CD4-positive, alpha-beta T cell treated with Interleukin-1 beta for 1 hour (primary cell): ENCODE results near the gene SLCO4A1.

Source experiments
- DNase-seq, 2 donors: peaks; one replicate each; pipeline ENCODE4 v3.0.0-alpha.2; 2020 to 2022

The SLCO4A1 gene

DNA sequence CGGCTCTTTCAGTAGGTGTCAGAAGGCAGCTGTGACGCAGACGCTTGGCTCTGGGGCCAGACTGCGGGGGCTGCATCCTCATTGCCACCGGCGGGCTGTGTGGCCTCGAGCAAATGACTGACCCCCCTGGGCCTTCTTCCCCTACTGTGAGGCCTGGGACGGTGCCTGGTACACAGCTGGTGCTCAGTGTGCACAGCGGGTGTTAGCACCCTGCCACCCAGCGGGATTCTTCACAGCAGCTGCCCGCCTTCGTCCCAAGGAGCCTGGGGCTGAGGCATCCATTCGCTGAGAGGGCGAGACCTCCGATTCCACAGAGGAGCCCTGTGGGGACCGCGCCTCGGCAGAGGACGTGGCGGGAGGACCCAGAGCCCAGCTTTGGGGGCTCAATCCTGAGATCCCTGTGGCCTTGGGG, 10.6 kb downstream of the SLCO4A1 start:
- DNase-seq: no peak

DNA sequence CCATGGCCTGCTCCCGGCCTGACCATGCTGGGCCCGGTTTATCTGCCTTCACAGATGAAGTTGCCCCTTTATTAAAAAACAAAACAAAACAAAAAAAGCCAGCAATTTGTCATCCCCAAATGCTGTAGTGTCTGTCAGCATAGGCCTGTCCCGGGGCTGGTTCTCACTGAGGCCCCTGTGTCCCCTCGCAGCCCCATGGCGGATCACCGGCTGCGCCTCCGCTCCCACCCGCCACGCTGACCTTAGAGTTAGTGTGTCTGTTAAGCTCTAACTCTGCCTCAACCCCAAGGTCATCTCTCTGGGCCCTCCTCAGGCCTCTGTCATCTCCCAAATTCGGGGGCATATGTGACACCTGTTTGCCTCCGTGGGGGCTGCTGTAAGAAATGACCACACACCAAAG, 11.1 kb downstream of the SLCO4A1 start:
- no peak for DNase-seq

DNA sequence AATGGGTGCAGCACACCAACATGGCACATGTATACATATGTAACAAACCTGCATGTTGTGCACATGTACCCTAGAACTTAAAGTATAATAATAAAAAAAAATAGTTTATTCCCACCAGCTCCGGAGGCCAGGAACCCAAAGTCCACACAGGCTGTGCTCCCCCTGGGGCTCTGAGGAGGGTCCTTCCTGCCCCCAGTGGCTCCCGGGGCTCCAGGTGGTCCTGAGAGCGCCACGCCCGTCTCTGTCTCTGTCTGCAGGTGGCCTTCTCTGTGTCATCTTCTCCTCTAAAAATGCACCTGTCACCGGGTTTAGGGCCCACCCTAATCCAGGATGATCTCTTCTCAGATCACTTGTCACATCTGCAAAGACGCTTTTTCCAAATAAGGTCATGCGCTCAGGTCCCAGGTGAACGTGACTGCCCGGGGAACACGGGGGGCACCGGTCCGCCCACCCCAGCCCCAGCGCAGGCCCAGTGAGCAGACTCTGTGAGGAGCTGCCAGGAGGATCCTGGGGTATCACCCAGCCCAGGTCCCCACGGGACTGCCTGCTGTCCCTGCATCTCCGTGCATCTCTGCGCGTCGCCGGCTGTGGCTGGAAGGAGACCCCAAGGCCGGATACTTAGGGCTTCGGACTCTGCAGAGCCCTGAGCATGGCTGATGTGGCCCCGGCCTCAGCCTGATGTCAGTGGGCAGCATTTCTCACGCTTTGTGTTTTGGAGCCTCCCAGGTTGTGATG, 11.8 kb downstream of the SLCO4A1 start:
- no peak for DNase-seq

DNA sequence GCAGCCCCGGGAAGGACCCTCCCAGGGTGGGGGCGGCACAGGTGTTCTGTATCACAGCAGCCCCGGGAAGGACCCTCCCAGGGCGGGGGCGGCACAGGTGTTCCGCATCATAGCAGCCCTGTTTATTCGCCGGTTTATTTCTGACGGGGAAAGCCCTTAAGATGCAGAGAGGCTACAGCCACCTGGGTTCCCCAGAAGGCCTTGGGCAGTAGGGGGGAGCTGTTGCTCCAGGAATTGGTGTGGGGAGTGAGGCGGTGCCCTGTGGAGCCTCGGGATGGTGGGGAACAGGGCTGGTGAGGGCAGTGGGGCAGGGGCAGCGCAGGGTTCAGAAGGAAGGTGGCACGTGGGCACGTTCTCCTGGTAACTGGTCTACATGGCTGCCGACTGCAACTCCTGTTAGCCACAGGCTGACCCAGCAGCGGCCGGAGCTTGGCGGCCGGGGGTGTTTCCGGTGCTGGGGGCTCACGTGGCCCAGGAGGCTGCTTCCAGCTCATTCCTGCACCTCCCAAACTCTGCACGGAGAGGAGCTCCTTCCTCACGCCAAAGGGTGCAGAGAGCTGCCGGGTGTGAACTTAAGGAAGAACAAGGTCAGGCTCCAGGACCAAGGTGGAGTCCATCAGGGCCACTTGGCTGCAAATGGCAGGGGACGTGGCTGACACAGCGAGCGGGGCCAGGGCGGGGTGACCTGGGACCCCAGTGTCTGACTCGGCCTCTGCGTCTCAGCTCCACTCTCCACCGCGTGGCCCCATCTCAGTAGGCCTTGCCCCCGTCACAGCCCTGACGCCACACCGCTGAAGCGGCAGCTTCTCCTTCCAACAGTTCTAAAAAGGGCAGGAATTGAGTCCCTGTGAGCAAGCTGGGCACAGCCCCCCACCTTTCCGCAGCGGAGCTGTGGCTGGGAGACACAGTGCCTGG, 13.2 kb downstream of the SLCO4A1 start:
- no peak for DNase-seq

DNA sequence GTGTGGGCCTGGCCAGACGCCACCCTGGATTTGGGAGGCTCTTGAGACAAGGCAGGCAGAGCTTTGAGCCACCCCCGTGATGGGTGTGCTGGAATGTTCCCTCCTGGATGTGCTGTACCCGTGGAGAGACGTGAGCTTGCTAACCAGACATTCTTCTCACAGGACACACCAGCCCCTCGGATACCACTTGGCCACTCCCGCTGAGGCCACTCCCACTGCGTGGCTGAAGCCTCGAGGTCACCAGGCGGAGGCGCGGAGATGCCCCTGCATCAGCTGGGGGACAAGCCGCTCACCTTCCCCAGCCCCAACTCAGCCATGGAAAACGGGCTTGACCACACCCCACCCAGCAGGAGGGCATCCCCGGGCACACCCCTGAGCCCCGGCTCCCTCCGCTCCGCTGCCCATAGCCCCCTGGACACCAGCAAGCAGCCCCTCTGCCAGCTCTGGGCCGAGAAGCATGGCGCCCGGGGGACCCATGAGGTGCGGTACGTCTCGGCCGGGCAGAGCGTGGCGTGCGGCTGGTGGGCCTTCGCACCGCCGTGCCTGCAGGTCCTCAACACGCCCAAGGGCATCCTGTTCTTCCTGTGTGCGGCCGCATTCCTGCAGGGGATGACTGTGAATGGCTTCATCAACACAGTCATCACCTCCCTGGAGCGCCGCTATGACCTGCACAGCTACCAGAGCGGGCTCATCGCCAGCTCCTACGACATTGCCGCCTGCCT, 14.1 kb downstream of the SLCO4A1 start:
- no peak for DNase-seq

DNA sequence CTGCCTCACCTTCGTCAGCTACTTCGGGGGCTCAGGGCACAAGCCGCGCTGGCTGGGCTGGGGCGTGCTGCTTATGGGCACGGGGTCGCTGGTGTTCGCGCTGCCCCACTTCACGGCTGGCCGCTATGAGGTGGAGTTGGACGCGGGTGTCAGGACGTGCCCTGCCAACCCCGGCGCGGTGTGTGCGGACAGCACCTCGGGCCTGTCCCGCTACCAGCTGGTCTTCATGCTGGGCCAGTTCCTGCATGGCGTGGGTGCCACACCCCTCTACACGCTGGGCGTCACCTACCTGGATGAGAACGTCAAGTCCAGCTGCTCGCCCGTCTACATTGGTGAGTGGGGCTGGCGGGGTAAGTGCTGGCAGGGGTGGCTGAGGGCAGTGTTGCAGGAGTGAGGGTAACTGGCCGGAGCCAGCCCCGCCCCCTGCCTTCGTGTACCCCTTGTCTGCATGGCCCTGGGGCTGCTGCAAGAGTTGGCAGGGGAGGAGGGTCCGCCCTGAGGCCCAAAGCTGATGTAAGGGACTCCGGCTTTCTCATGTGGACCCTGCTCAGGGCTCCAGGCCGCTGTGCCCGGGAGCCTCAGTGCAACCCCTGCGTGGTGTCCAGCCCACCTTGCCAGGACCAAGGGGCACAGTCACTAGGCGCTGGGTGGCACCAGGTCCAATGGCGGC, 14.8 kb downstream of the SLCO4A1 start:
- DNase-seq: no peak

DNA sequence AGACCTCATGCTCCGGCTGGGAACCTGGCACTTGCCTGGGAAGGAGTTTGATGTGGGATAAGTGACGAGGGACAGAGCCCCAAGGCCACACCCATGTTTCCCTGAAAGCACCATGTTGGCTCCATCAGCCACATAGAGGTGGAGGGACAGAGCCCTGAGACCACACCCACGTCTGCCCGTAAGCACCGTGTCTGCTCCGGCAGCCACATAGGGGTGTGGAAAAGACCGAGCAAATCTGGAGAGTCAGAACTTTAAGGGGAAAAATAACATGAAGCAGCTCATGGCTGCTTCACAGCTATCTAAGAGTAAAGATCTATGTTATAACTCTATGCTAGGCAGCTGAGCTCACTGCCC, 15.3 kb downstream of the SLCO4A1 start:
- DNase-seq: no peak

DNA sequence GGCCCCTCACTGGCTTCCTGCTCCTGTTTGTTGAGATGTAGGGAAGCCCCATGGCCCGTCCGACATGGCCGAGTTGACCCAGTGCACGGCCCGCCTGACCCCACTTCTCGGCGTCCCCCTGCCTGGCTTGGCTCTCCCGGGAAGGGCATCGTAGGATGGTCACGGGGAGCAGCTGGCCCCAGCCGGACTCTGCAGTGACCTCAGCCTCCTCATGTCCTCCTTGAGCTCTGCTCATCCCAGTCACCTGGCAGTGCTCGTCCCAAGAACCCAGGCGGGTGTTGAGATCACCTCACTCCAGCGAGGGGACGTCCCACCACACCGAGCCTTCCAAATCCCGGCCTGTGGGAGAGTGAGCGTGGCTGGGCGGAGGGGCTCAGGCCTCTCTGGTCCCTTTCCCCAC, 15.7 kb downstream of the SLCO4A1 start:
- no peak for DNase-seq

DNA sequence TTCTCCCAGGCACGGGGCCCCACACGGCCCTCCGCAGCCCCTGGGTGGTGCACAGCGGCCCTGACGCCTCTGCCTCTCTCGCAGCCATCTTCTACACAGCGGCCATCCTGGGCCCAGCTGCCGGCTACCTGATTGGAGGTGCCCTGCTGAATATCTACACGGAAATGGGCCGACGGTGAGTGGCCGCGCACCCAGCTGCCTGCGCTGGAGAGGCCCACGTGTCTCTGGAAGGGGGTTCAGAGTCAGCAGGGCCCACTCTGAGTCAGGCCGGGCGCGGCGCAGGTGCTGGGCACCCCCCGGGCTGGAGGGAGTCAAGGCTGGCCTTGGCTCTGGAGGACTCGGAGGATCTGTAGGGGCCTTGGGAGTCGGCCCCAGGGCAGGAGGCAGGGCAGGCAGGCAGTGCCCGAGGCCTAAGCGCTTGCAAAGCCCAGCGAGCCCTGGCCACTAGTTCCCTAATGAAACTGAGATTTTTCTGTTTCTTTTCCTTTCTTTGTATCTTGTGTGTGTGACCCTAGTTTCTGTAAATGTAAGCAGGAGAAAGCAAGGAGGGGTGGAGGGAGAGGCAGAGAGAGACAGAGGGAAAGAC, 16.4 kb downstream of the SLCO4A1 start:
- DNase-seq: no peak

DNA sequence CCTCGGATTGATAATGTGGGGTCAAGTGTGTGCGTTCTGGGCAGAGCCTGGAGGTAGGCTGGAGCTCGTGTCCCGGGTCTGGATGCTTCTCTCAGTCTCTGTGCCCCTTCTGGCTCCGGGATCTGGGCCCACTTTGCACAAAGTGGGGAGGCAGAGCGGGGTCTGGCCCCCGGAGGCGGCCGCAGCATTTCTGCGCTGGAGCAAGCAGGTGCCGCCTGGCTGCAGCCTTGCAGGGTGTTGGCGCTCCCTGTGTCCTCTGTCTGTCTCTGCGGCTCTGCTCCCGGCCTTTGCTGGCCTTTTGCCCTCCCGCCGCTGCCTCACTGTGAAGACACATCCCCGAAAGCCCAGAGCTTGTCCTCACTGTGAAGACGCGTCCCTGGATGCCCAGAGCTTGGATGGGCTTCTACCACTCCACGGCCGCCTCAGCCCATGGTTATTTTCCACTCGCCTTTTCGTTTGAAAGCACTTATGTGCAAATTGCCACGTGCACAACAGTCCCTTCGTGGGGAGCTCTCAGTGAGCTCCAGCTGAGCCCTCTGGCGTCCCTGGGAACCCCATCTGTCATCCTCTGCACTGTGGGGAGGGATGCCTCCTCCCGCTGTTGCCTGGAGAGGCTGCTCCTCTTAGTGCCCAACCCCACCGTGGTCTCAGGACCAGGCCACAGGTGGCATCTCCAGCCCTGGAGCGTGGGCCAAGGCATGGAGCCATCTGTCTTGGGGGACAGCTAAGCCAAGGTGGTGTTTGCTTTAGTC, 17.4 kb downstream of the SLCO4A1 start:
- no peak for DNase-seq

DNA sequence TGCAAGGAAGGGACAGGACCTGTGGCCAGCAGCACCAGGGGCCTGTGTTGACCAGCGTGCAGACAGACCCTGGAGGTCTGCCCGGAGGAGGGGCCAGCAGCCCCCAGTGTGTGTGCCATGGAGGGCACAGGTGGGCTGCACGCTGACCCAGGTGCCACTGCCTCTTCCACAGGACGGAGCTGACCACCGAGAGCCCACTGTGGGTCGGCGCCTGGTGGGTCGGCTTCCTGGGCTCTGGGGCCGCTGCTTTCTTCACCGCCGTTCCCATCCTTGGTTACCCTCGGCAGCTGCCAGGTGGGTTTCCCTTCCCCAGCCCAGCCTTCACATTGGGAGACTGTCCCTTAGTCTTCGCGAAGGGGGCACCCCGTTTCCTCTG, 17.9 kb downstream of the SLCO4A1 start:
- no peak for DNase-seq

DNA sequence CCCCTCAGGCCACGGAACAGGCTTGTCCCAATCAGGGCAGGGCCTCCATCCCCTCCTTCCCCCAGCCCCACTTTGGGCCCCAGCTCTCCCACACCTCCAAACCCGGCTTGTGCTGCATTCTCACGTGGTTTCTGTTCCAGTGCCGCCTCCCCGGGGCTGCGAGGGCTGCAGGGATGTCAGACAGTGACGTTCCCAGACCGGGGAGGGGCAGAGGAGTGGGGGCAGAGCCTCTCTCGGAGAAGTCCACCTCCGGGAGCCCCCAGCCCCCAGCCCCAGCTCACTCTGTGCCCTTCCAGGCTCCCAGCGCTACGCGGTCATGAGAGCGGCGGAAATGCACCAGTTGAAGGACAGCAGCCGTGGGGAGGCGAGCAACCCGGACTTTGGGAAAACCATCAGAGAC, 18.5 kb downstream of the SLCO4A1 start:
- DNase-seq: no peak

DNA sequence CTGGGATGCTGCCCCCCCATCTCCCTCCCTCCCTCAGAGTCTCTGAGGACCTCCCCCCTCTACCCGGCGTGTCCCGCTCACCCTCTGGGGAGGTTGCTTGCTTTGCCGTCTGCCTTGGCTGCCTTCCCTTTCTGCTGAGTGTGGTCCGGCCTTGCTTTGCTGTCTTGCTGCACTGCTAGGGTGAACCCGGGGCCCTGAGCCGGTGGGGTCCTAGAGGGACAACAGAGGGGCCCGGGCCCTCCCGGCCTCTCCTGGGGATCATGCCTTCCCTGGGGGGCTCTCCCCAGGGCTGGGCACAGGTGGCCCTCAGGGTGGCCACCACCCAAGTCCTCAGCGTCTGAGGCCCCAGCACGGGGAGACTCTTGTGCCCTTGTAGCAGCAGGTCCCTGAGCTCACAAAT, 19.3 kb downstream of the SLCO4A1 start:
- DNase-seq: no peak

DNA sequence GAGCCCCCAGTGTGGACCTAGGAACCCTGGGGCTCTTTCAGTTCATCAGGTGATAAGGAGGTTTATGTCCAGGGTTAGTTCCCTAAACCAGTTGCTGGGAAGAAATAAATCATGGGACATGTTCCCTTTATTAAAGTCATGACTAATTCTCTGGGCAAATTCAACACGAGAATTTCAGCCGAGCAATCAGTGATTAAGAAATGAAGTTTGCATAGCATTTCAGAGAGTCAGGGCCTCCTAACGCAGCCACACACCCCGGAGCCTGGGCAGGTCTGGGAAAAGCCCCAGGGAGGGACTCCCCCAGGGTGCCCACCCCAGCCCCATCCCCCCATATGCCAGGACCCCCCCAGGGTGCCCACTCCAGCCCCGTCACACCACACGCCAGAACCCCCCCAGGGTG, 20.1 kb downstream of the SLCO4A1 start:
- DNase-seq: no peak

DNA sequence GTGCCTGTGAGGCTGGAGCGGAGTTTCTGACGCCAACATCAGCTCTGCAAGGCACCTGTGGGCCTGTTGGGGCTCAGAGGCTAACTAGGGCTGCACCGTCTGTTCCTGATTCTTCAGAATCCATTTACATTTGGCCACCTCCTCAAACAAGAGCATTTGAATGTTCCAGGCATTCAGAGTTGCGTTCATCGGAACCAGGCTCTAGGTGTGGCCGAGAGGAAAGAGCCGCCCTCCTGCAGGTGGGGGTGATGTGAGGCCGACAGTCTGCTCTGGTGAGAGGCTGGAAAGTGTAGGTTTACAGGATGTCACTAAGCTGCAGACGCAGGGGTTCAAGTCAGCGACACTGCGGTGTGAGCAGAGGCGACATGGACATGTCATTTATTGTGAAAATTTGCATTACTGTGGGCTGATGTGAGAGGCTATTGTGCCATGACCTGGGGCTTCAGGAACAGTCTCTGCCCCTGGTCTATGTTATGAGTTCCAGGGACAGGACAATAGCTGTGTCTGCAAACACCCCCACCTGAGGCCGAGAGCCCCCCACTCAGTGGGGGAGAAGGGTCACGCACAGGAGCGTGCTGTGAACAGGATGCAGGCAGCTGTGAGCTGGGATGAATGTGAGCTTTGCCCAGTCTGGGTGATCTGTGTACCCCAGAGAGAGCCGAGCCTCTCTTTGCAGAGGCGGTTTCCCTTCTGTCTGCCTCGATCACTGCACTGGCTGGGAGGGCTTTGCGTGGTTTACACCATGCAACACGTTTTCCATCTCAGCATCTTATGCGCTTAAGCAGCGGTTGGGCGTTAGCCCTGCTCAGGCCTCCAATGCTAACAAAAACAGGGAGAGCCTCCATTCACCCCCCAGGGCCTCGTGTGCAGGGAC, 21.1 kb downstream of the SLCO4A1 start:
- no peak for DNase-seq

DNA sequence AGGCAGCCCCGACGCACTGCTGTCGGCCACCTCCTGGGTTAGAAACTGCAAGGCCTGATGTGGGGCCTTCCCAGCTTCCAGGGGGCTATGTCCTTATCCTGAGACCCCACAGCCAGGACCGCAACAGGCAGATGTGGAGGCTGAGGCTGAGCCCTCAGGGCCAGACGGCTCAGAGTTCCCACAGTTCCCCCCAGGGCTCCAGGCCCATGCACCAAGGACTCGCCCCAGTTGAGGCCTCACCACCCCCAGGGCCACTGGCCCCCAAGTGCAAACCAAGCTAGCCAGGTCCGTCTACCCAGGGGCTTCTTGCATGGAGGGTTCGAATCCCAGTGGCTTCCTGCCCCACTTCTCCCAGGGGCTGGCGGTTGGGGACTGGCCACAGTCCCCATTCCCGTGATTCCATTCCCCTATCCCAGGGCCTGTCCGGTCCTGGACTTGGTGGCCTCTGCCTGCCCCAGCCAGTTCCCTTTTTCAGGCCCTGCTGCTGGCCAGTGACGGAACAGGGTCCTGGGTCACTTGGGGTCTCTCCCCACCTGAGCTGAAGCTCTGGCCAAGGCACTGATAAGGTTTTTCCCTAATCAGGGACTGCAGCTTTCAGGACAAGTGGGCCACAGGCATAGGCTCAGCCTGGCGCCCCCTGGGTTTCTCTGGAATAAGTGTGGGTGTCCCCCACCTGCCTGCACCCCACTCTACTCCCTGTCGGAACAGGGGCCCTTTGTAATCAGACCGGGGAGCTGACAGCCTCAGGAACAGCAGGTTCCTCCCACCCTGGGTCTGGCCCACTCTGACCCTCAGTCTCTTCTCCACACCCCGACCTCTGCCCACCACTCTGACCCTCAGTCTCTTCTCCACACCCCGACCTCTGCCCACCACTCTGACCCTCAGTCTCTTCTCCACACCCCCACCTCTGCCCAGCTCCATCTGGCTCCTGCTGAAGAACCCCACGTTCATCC, 22.0 kb downstream of the SLCO4A1 start:
- DNase-seq: no peak

DNA sequence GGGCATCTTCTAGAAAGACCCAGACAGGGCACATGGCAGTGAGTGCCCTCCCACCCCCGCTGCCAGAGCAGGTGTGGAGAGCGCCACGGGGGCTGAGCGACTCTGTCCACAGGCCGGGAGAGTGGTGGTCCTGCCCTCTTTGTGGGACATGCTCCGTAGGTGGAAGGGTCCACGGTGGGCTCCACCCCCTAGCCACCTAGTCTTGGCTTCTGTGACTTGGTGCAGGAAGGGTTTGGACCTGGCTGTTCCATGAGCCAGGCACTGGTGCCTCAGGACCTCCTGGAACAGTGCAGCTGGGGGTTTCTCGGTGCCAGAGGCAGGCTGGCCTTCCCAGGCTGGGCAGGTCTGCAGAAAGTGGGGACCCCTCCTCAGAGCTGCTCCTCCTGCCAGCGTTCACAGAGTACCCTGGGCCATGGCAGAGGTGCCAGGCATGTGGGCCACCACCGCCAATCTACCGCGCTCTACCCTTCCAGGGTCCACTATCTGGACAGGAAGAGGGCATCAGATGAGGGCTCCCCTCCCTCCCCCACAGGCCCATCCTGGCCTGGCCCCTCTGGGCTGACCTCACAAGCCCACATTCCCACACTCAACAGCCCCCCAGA, 23.0 kb downstream of the SLCO4A1 start:
- no peak for DNase-seq

DNA sequence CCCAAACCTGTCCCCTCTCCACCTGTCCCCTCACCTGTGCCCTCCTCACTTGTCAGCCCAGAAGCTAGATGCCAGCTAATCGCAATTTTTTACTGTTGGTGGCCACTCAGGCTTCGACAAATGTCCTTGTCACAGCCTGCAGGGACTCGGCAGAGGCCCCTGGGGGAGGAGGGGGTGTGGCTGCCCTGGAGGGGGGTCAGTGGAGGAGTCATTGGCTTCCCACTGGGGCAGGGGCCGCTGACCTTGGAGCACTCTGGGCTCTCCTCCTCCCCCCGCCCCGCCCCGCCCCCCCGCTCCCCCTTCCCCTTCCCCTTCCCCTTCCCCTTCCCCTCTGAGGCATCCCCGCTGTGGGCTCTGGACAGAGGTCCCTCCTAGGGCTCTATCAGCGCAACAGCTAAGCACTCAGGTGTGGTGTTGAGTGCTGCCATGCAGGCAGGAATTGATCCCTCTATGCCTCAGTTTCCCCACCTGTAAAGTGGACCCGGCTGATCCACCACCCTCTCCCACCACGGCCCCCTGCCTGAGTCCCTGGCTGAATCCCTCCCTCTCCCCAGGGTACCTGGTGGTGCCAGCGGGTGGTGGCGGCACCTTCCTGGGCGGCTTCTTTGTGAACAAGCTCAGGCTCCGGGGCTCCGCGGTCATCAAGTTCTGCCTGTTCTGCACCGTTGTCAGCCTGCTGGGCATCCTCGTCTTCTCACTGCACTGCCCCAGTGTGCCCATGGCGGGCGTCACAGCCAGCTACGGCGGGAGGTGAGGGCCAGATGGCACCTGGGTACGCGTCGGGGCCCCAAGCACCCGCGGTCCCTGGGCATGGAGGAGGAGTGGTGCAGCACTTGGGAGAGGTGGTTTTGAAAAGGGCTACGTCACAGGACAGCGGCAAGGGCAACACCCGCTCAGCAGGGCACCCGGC, 23.8 kb downstream of the SLCO4A1 start:
- DNase-seq: no peak
